Adrenal gland (tissue), 5 donors: ENCODE data around the gene TNS3.

ENCODE experiments used
- POLR2A ChIP-seq, 2 donors: fragments of 450-650 bp; IDR thresholded peaks; one replicate each; pipeline ENCODE4 v1.6.1; 2017; ENCODE audit warnings: antibody characterized with exemption in 2 of 2, mild to moderate bottlenecking in 2 of 2, moderate library complexity in 1 of 2
- TF ChIP-seq, protein P1 (sequence below), 6 experiments: fragments of 450-650 bp in 4 of 6; fragments of 200-600 bp in 2 of 6; sonication (generic) in 1 of 6; IDR thresholded peaks; 1 replicate in 5 of 6; 2 replicates in 1 of 6; pipeline versions ENCODE4 v1.5.1 to v1.8.0; 2016 to 2021; ENCODE audit warnings: antibody characterized with exemption in 6 of 6, mild to moderate bottlenecking in 2 of 6, moderate library complexity in 1 of 6
- donor health status: DM: no; HTN: no; CAD: no.

DNA sequence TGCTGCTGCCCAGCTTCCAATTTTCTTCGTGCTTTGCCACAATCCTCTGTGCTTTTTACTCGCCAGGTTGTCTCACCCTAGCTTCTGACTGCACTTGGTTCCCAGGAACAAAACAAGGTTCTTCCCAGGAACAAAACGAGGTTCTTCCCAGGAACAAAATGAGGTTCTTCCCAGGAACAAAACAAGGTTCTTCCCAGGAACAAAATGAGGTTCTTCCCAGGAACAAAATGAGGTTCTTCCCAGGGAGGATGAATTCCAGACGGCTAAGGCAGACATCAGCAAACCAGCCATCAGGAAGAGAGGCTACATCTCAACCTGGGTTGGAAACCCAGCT, 41.9 kb downstream of the TNS3 start:
- TF ChIP-seq, protein P1, sequence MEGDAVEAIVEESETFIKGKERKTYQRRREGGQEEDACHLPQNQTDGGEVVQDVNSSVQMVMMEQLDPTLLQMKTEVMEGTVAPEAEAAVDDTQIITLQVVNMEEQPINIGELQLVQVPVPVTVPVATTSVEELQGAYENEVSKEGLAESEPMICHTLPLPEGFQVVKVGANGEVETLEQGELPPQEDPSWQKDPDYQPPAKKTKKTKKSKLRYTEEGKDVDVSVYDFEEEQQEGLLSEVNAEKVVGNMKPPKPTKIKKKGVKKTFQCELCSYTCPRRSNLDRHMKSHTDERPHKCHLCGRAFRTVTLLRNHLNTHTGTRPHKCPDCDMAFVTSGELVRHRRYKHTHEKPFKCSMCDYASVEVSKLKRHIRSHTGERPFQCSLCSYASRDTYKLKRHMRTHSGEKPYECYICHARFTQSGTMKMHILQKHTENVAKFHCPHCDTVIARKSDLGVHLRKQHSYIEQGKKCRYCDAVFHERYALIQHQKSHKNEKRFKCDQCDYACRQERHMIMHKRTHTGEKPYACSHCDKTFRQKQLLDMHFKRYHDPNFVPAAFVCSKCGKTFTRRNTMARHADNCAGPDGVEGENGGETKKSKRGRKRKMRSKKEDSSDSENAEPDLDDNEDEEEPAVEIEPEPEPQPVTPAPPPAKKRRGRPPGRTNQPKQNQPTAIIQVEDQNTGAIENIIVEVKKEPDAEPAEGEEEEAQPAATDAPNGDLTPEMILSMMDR (IDR thresholded peaks at IDR 0.05) = no peak
- no peak for TF ChIP-seq POLR2A (IDR thresholded peaks at IDR 0.05)
